ENCODE results near the gene ADAMTS12.

Gene ADAMTS12

DNA sequence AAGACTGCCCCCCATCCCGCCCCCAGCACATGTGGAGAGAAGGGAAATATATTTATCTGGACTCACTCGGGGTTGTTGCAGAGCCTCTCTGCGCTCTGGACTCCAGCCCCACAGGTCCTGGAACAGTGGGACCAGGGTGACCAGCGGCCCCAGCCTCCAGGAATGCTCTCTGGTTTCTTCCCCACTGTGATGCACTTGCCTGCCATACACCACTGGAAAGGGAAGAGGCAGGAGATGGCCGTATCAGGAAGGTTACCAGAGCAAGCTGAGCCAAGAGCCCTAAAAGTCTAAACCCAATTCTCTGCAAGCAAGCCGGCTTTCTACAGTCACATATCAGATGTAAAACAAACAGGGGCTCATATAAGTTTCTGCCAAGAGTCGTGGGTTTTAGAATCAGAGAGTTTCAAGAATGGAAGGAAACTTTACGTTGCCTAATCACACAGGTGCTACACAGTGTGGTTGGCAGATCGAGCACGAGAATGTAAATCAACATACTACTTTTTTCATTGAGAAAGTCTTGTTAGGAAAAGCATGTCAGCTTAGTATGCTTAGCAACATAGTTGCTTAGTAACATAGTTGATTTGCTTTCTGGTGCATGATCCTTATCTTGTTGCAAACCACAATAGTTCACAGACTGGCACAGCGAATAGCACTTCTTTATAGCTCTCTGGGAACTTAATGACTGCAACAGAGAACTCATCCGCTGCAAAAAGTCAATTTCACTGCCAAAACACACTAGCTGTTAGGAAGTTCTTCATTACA is 249.9 kb downstream of the ADAMTS12 start:
- no peak for DNase-seq

DNA sequence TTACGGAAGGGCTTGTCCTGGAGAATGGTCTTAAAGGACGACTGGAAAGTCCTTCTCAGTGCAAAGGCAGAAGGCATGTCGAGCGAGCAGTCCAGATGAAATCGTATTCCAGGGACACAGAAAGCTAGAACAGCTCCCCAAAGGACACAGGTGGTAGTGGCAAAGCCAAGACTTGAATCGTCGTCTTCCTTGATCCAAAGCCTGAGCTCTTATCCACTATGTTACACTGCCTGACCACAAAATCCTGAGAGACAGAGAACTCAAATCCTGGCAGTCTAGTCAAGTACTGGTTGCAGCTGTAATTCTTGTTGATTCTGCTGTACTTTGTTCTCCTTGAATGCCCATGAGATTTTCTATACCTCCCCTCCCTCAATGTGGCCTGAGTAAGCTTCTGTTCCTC is 252.3 kb downstream of the ADAMTS12 start:
- no peak for DNase-seq

DNA sequence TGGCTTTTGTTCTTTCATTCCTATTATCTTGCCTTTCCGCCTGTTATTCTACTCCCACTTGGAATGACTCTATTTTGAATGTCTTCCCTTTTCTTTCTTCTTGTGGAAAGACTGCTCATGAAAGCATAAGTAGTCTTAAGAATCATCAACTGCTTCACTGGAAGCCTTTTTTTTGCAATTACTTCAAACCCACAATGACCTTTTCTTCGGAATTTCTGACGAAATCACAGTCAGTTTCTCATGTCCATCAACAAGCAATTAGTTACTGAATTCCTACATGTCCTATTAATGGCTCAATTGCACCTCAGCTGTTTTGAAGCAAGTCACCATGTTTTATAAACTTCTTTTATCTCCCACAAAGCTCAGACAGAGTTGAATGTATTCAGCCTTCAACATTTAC is 254.8 kb downstream of the ADAMTS12 start:
- DNase-seq, result no peak

DNA sequence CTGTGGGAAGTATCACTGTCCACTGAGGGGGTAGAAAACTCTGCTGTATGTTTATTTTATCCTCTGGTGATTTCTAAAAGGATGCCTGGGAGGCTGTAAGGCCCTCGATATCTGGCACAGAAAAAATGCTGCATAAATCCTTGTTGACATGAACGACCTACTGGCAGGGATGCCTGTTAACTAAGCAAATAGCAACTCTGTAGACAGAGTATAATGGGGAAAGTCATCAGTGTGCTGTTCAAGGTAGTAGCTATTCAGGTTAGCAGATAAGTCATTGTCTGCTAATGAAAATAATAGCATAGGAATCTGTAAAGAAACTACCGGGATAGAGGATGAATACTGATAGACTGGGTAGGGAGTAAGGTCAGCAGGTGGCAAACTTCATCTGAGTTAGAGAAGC is 256.2 kb downstream of the ADAMTS12 start:
- no peak for DNase-seq

DNA sequence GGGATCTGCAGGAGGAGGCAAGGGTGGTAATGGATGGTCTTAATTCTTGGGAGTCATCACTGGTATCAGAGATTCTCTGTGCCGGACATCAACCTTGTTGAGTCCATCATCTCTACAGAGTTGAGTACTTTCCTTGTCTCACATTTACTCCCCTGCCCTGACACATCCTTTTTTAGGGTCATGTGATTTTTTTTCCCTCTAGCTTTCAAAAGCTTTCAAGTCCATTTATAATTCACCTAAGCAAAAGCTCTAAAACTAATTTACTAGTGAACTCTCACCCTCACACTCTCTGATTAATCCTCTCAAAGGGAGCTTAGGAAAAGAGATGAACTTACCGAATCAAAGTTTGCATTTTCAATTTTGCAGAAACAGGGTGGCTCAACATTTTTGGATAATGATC is 258.1 kb downstream of the ADAMTS12 start:
- no peak for DNase-seq

DNA sequence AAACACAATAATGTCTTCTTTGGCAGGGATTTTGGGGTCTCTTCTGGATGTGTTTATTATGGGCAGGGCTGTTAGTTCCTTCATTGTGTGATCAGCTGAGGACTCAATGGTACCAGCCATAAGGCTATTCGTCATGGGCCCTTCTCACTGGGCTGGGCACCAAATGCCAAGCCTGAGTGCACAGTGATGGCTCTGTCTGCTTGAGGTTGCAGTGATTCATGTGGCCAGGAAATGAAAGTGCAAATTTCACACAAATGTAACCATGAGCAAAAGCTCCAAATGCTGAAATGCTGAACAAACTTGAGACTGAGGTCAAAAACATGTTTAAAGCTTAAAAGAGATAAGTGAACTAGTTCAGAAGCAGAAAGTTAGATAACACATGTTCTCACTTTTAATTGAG is 260.0 kb downstream of the ADAMTS12 start:
- DNase-seq, result no peak

DNA sequence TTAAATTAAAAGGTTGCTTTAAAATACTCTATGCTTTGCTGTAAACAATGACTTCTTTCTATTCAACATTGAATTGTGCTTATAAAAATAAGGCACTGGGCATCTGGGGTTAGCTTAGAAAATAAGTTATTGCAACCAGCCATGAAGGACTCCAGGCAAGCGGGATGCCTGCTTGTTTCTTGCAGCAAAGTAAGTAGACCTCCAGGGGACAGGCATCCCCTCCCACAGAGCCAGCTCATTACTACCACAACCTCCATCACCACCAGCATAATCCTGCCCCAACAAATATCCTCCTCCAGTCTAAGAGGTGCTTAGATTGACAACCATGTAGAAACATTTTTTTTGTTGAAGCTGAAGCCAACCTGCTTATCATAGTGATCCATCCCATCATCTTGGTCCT is 260.7 kb downstream of the ADAMTS12 start:
- no peak for DNase-seq

DNA sequence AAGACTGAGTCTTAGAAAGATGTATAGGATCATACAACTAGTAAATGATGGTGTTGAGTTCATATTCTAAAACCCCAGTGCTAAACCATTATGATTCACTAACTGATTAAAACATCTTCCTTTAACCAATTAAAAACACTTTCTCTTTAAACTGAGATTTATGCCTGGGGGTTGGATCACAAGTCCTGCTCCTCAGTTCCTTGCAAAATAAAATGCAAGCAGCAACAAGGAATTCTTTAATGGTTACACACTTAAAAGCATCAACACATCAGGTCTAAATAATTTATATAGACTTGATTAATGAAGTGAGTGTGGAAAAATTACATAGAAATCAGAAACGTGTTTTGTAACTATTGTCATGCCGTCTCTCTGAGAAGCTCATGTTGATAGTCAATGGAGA is 261.8 kb downstream of the ADAMTS12 start:
- no peak for DNase-seq

DNA sequence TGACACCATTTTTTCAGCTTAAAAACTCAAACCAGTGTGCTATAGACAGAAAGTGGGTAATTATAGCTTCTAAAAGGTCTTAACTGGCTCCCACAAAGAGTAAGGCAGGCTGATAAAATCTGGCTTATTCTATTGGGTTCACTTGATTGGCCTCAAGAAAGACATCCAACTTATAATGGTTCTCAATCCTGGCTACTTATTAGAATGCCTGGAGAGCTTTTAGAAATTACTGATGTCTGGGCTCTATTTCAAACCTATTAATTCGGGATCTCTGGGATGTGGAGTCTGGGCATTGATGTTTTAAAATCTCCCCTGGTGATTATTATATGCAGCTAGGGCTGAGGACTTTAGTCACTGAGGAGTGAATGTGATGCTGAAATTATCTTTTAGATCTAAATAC is 263.0 kb downstream of the ADAMTS12 start:
- no peak for DNase-seq

DNA sequence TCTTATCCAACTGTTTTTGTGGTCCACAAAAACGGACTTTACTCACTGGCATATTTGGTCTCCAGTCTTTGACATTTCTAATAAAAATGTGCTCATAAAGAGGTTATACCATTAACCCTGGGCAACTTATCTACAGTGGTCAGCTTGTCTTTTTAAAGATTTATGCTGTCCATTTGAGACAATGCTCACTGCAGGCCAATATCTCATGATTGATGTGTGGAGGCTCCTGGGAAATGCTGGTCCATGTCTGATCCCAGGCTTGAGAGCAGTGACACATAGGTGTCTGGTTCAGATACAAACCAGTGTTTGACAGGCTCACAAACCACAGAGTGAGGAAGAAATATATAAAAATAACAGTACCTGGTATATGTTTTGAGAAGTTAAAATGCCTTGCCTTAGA is 270.3 kb downstream of the ADAMTS12 start:
- DNase-seq, result no peak

DNA sequence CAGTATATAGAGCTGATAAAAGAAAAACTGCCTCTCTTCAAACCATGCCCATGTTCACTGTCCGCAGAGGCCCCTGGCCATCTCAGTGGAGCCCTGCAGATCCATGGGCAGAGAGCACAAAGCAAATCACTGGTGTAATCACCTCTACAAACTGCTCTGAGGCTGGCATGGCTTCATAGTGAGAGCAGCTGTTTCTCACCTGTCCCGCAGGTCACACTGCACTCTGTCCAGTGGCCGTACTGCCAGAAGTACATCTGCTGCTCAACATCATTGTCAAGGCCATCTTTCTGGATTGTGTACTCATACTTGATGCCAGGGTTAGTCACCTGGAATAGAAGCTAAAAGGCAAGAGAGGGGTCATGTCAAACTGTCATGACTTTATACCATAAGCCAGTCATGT is 277.8 kb downstream of the ADAMTS12 start:
- no peak for DNase-seq

DNA sequence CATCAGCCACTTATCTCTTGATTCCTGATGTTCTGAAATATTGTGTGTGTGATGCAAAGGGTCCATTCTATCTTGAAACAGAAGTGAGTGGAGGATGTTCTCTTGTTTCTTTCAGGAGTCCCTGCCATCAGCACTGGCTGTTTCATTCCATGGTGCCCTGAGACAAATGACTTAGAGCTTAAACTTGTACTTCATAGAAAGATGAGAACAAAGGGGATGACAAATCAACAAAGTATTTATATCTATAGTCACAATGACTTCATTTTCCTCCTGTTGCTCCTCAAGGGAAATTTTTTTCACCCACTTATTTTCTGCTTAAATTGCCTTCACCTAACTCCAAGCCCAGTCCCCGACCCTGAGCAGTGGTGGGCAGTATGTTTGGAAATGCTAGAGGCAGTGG is 279.4 kb downstream of the ADAMTS12 start:
- DNase-seq, result no peak

DNA sequence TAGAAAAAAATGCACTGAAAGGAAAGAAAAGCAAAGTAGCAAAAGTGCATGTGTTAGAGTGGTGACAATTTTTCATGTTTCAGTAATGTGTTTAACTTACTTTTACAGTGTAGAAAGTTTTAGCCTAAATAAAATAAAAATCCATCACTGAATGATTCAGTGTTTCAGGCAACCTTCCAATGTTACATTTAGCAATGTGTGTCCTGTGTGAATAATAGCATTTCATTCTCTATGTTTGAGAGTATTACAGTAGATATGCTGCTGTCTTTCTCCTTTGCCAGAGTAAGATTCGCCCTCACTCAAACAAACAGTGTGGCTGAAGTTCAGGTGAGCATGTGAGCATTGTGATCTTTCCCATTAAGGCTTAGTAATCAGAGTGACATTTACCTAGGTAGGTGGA is 279.9 kb downstream of the ADAMTS12 start:
- no peak for DNase-seq

DNA sequence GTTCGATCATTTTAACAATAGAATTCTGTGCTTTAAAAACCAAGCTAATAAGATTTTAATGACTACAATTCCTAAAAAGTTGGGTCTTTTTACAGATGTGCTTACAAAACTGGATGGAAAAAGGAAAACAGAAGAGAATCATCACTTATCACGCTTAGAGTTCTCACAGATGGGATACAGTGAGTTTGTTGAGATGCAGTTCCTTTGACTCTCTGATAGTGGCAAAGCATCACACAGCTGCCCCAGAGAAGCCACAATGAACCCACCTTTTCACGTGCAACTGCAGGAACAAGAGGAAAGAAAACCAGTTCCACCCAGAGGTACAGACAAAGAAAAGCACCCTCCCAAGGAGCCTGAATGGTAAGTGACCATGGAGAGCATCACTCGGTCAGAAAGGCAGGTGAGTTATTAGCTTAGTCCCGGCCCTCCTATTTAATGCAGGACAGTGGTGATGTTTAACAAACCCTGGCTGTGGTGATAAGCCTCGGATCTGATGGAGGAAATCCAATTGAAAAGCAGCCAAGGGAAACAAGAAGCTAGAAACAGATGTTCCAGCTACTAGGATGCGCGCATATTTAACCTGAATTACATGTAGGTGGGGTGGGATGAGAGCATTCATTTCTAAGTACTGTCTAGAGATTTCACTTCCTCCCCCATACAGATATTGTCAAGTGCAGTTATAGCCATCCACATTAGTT is 283.3 kb downstream of the ADAMTS12 start:
- DNase-seq, result no peak

DNA sequence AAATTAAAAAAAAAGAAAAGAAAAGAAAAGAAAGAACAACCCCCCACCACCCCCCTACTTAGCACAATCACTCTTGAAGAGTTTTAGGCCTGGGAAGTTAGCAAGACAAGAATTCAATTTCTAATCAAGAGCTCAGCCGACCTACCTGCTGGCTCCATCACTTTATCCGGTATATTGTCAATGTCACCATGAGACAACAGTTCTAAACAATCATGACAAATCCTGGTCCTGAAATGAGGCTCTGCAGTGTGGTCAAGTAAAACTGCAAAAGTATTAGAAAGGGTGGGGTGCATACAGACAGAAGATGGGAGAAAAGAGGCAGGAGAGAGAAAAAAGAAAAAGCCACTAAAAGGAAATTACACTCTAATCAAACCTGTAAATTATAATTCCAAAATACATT is 287.3 kb downstream of the ADAMTS12 start:
- no peak for DNase-seq

DNA sequence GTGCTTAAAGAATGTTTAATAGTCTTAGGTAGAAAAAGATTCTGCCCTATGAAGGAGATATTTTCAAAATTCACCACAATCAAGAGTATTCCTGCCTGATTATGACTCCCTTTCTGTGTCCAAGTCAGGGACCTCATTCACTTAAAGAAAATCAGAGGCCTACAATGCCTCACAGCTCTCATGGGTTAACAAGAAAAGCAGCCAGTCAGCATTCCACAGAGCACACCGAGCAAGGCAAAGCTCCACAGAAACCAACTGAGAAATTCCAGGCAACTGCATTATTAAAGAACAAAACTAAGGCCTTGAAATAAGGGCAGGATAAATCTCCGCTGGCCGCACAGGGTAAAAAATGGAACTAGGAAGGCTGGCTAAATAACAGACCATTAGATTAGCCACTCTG is 289.9 kb downstream of the ADAMTS12 start:
- DNase-seq, result no peak

DNA sequence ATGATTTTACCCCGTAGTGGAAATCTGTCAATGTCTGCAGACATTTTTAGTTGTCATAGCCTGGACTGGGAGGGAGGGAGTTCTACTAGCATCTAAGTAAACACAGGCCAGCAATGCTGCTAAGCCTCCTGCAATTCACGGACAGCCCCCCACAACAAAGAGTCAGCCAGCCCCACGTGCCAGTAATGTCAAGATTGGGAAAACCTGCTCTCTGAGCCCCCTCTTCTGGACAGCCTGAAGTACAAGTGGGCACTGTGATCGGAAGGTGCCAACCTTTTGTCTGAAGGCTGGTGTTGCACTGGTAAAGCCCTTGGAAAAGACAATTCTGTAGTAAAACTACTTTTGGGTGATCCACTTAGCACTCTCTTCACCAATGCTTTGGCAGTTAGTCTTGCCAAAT is 296.5 kb downstream of the ADAMTS12 start:
- no peak for DNase-seq

DNA sequence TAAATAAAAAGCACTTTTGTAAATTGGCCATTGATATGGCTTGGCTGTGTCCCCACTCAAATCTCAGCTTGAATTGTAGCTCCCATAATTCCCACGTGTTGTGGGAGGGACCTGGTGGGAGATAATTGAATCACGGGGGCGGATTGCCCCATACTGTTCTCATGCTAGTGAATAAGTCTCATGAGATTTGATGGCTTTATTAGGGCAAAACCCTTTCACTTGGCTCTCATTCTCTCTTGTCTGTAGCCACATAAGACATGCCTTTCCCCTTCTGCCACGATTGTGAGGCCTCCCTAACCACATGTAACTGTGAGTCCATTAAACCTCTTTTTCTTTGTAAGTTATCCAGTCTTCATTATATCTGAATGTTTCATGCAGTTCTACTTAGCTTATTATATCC is 297.8 kb downstream of the ADAMTS12 start:
- DNase-seq, result no peak

DNA sequence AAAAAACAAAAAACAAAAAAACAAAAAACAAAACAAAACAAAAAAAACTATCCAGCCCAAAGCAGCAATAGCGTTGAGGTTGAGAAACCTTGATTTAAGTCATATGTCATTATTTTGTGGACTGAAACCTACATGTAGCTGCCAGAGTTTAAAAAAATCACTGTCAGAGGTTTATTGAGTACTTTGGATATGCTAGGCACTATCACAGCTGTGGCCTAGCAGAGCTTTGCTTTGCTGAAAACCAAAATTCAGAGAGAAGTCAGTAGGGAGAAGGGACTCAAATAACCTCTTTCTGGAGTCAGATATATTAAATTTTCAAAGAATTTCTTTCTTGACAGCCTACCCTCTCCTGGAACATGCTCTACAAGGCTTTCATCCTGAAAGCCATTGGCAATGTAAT is 299.5 kb downstream of the ADAMTS12 start:
- DNase-seq, result no peak

DNA sequence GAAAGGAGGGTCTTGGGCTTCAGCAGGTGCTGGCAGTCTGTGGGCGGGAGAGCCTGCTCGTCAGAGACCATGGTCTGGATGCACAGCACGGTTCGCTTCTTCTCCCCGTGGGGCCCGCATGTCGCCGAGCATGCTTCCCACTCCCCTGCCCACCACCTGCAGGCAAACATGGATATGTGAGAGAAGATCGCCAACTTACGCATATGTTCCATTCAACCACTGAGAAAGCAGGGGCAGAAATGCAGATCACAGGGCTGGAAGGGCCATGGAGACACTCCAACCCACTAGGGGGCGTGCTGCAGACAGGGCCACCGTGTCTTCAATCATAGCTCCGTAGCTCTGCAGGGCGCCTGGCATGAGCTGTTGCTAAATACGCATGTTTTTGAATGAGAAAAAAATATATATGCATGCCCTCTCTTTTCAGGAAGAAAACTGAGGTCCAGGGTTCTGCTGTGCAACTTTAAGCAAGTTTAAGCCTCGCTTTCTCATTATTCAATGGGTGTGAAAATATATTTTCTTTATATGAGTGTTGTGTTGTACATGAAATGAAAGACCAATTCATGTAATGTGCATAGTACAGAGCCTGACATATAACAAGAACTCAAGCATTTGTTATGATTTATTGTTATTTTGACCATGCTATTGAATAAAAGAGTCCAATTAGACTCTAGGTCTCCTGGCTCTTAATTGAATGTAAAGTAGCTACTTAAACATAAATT is 303.0 kb downstream of the ADAMTS12 start:
- no peak for DNase-seq

DNA sequence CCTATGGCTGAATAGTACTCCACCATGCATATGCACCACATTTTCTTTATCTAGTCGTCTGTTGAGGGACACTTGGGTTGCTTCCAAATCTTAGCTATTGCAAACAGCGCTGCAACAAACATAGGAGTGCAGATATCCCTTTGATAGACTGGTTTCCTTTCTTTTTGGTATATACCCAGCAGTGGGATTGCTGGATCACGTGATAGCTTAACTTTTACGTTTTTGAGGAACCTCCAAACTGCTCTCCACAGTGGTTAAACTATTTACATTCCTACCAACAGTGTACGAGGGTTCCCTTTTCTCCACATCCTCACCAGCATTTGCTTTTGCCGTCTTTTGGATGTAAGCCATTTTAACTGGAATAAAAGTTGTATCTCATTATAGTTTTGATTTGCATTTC is 308.5 kb downstream of the ADAMTS12 start:
- no peak for DNase-seq

DNA sequence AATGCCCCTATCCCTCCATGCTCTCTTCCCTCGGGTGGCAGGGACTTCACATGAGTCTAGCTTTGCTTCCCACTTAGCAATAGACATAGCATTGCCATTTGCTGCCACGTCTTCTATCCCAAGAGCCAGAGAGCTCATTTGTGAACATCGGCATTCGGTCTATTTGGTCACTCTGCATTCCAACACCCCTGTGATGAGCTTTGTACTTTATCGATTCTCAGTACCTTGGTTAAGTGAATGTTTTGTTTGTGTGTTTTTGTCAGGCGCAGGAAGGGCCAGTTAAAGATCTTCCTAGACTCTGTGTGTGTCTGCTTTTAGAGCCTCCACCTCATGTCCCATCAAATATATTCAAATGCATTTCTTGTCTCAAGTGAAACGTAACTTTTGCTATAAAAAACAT is 309.4 kb downstream of the ADAMTS12 start:
- DNase-seq, result no peak

DNA sequence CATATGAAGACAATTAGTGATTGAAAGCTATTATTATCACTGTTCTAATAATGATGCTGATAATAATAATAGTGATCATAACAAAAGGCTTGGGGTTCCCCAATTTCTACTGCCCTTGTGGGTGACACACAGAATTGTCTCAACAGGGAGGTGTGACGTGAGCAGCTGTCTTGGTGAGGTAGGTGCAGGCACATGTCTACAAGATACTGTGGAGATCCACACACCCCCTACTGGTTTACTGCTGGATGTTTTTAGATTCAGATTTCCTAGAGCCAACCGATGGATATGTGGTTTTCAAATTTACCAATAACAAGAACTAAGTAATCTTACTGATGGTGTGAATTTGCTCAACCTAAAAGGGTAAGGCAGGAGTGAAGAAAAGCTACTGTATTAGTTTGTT is 312.0 kb downstream of the ADAMTS12 start:
- no peak for DNase-seq

DNA sequence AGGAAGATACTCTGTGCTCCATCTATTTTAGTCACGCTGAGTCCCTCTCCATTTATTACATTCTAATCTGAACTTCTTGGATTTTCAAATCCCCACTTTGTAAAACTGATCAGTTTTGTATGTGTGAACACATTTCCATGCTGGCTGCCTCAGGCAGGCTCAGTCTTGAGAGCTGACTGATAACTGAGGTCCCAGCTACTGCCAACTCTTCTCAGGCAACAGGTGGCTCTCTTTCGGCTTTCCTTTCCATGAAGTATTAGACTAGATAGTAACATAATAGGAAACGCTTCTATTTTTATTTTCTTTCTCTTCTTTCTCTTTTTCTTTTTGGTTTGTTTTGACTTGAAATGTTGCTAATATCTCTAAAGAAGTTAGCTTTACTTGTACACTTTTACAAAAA is 312.6 kb downstream of the ADAMTS12 start:
- DNase-seq, result no peak

All from NCI-H1048 (cell line).